ENCODE data around the gene TCF7L2.

TCF7L2 gene

GRCh38 chr10:113187063-113187777 lies 237.2 kb downstream of the TCF7L2 start:
- peak; percentile 38 to 94 (median 74) for DNase-seq
- intact Hi-C loops (cut with DNase I): no loop called here

DNA sequence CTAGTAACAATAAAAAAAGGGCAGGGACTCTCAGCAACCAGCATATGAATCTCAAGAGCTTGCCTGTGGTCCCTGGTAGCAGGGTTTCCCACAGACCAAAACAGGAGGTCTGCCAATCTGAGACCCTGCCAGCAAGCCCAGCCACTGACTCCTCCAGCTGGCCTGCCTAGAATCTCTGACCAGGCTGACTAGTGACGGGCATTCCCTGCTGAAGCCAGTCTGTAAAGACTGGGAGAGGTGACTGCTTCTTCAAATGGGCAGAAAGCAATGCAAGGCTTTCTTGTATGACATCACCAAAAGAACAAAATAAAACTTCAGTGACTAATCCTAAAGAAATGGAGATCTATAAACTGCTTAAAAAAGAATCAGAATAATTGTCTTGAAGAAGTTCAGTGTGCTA lies 249.4 kb downstream of the TCF7L2 start:
- intact Hi-C loops (cut with DNase I): no loop called here
- DNase-seq: no peak

- DNase-seq: no peak
- intact Hi-C loops (cut with DNase I): no loop called here
Measured at GRCh38 chr10:113202011-113202410, 252.0 kb downstream of the TCF7L2 start.

DNA sequence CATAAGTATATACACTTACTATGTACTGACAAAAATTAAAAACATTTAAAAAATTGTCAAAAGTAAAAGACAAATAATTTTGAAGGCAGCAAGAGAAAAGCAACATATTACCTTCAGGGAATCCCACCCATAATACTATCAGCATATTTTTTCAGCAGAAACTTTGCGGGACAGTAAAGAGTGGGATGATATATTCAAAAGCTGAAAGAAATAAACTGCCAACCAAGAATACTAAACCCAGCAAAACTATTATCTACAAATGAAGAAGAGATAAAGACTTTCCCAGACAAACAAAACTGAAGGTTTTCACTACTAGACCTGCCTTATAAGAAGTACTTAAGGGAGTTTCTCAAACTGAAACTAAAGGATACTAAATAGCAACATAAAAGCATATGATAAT lies 257.9 kb downstream of the TCF7L2 start:
- intact Hi-C loops (cut with DNase I): no loop called here
- no peak for DNase-seq

DNA sequence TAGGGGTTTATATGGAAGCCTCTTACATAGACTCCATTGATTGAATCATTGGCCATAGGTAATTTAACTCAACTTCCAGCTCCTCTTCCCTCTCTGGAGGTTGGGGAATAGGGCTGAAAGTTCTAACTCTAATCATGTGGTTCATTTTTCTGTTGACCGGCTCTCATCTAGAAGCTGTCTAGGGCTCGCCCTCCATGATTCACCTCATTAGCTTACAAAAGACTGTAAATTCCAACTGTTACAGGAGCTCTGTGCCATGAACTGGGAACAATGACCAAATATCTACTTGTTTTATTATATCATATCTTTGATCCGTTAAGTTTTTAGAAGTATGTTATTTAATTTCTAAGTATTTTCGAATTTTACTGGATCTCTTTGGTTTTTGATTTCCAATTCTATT lies 263.0 kb downstream of the TCF7L2 start:
- DNase-seq: no peak
- intact Hi-C loops (cut with DNase I): no loop called here

DNA sequence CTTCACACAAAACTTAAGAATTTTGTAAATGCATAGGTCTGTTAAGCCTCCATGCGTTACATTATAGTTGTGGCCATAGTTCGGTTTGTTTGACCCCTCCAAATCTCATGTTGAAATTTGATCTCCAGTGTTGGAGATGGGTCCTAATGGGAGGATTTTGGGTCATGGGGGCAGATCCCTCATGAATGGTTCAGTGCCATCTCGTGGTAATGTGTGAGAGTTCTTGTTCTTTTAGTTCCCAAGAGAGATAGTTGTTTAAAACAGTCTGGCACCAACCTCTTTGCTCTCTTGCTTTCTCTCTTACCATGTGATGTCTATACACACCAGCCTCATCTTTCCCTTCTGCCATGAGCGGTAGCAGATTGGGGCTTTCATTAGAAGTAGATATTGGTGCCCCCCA lies 264.3 kb downstream of the TCF7L2 start:
- no peak for DNase-seq
- intact Hi-C loops (cut with DNase I): no loop called here

GRCh38 chr10:113216102-113216501 lies 266.1 kb downstream of the TCF7L2 start:
- intact Hi-C loops (cut with DNase I): no loop called here
- DNase-seq: no peak

Data from posterior cingulate gyrus (tissue), 11 donors.